Skeletal muscle cell (primary cell): ENCODE data around the gene LIPM.

Source experiments
- DNase-seq: peaks from one replicate; pipeline ENCODE4 v3.0.0-alpha.2; 2010; ENCODE audit warnings: low read depth
- H3K4me3 ChIP-seq: 2 replicates; pipeline ENCODE4 v1.5.1; 2011; ENCODE audit warnings: low read depth, mild to moderate bottlenecking, control low read depth, low read length, moderate library complexity

The LIPM gene, protein sequence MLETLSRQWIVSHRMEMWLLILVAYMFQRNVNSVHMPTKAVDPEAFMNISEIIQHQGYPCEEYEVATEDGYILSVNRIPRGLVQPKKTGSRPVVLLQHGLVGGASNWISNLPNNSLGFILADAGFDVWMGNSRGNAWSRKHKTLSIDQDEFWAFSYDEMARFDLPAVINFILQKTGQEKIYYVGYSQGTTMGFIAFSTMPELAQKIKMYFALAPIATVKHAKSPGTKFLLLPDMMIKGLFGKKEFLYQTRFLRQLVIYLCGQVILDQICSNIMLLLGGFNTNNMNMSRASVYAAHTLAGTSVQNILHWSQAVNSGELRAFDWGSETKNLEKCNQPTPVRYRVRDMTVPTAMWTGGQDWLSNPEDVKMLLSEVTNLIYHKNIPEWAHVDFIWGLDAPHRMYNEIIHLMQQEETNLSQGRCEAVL

DNA sequence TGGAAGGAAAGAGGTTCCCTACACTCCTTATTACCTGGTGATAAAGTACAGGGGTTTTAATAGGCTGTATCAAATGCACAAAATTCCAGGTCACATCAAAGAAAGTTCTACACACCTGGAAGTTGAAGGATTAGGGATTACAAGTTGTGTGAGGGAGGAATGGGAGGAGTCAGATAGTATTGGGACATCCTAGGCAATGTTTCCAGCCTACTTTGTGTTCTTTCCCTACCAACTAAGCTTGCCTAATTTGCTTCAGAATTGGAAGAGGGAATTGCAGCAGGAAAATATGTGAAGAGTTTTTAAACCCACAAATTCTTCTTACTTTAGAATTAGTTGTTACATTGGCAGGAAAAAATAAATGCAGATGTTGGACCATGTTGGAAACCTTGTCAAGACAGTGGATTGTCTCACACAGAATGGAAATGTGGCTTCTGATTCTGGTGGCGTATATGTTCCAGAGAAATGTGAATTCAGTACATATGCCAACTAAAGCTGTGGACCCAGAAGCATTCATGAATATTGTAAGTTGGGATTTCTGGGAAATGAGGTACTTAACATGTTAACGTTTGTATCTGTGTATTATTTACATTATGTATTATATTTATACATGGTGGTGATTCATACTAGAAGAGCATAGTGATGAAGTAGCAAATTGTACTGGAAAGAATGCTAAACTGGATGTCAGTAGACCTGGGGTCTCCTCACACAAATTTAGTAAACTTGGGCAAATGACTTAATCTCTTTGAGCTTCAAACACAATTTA, at the start of gene LIPM:
TSS of gene LIPM (plus strand) at position 208 of the 763 bp plus-strand sequence. CDS start at position 375, 167 bp downstream.
- DNase-seq = no peak
- no peak within 1 kb of the TSS for H3K4me3 ChIP-seq

DNA sequence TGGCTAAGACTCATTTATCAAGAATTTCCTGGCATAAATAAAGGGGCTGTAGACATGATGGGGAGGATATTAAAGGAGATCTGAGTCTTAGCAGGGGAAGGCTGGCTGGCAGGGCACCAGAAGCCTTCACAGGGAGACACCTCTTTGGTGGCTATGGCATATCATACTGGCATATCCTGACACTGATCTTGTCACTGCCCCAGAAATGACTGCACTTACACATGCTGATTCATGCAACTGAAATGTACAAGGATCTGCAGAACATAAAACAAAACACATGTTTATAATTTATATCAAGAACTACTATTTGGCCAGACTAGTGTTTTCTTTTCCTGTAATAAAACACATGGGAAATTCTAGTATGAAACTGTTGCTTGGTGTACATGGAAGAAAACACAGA, 48.2 kb upstream of the LIPM start:
- no peak overlapping the region for H3K4me3 ChIP-seq
- DNase-seq = peak; percentile 37

DNA sequence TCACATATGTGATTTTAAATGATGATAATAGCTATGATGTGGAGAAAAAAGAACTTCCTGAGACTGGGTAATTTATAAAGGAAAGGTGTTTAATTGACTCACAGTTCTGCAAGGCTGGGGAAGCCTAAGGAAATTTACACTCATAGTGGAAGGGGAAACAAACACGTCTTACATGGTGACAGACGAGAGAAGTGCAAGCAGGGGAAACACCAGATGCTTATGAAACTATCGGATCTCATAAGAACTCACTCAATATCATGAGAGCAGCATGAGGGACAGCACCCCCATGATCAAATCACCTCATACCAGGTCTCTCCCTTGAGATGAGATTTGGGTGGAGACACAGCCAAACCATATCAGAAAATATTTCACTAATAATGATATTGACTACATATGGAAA, 46.8 kb upstream of the LIPM start:
- H3K4me3 ChIP-seq = no peak overlapping the region
- no peak for DNase-seq

DNA sequence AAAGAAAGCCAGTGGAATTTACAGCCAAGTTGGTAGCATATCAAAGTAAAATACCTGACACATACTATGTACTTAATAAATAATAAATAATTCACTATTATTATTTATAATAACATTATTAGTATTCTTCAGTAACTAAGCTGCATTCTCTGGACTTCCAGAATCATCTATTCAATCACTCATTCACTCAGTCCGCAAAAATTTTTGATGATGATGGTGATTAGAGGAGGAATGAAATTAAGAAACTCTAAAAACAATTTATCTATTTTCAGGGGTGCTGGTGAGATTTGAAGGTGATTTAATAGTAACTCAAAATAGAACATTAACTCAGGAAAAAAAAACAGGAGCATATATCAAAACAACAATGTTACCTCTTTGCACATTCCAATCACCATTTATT, 45.9 kb upstream of the LIPM start:
- DNase-seq = no peak
- H3K4me3 ChIP-seq = no peak overlapping the region

DNA sequence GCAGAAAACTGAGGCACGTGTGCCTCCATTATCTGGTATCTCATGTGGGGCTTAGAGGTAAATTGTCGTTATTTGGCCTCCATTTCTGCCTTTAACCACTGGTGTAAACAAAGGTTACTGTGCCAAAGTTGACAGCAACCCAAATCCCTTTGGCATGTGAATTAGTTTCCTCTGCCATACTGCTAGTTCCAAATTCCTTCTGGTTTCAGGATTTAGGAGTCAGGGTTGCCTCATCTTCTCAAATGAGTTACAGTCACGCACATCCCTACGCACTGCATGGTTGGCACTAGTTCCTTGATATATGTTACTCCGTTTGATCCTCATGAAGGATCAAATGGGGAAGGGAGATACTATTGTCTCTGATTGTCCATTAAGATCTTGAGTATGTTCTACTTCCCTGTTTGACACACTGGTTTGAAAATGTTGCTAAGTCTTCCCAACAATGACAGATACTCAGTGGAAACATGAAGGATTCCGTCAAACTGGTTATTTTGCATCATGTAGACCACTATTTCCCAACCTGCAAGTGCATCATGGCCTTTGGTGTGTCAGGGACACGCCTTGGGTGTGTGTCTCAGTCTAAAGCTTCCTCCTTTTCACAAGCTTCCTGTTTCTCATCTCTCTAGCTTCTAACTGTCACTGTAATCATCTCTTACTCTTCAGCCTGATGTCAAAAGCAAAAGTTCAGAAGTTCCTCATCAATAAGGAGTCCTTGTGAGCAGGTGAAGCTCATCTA, 43.0 kb upstream of the LIPM start, which contains the start of gene LIPN:
TSS of gene LIPN (plus strand) at position 655 of the 736 bp plus-strand sequence. CDS start 1,386 bp downstream, outside the sequence.
- H3K4me3 ChIP-seq = no peak within 1 kb of the TSS
- DNase-seq = no peak

DNA sequence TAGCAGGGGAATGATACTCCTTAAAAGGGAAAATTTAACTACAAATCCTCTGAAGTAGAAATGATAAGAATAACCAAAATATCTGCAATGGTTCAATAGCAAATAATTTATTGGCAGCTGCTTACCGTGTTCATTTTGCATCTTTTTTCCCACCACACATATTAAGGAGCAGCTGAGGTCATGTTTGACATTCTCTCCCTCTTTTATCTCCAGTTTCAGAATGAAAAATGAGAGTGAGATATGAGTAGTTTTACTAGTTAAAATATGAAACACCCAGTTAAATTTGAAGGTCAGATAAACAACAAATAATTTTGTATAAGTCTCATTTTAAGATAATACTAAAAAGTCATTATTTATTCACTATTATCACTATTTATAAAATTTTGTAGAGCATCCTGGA, 39.6 kb upstream of the LIPM start:
- no peak for DNase-seq
- H3K4me3 ChIP-seq = no peak overlapping the region

DNA sequence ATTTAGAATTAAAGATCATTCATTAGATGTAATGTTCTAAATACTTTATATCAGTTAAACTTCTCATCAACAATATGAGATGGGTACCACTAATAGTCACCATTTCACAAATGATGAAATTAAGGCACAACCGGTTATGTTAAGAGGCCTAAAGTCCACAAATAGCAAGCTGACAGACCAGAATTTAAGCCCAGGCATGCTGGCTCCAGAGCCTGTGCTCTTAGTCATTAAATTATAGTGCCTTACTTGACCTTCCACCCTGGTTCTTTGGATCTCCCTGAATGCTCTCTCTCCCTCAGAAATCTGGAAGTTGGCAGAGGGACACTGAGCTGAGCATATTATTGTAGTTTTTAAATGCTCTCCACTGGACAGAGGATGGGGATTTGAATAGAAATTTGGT, 39.1 kb upstream of the LIPM start:
- no peak overlapping the region for H3K4me3 ChIP-seq
- no peak for DNase-seq

DNA sequence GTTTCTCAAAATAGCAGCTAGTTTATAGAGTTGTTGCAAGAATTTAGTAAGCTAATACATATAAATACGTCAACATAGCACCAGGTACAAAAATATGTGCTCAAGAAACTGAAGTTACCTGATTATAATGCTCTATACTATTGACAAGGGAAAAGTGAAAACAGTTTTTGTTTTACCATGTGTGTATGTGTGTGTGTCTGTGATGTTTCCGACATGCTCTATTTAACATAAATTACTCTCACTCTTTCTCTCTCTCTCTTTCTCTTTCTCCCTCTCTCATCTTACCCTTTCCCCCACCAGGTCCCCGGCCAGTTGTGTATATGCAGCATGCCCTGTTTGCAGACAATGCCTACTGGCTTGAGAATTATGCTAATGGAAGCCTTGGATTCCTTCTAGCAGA, 38.4 kb upstream of the LIPM start:
- DNase-seq = no peak
- no peak overlapping the region for H3K4me3 ChIP-seq

DNA sequence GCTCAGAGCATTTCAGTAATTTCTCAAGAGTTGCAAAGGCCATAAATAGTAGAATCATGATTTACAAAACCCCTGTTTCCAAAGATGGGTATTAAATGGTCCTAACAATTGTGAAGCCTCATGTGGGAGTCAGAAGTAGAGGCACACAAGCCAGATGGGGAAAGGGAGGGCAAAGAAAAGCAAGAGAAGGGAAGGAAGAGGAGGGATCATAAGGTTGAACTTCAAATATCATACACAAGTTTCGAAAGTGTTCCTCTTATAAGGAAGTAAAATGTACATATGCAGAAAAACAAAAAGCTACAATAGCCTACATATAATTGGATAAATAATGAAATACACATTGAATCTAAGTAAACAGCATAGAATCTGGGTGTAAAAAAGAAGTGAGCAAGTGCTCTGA, 36.7 kb upstream of the LIPM start:
- no peak for DNase-seq
- no peak overlapping the region for H3K4me3 ChIP-seq

DNA sequence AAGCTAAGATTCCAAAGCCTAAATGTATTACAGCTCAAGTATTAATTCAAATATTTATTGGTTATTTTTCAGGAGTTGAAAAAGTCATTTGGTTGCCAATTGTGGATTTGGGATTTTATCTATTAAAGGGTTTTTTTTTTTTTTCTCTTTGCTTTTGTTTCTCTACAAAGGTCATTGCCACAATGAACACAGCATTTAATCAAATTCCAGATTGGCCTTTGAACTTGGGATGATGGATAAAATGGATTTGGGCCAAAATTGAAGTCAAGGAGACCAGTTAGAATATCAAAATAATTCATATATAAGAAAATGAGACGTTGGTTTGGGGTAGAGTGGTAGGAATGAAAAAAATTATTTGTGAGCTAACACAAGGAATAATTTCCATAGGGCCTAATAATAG, 33.1 kb upstream of the LIPM start:
- no peak for DNase-seq

DNA sequence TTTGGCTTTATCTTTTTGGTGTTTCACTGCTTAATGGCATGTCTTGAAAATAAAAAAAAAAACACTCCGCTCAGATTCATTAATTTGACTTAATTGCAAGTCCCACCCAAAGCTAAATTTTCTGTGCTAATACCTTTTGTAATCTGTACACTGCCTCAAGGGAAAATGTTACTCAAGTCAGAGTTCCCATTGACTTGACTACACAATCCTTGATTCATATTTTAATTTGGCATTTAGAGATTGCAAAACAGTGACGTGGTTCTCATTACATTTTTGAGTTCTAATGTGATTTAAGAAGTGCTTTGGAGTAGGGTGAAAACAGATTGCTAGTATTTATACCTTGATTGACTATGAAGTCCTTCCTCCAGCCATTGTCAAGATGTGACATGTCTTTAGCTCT, 21.3 kb upstream of the LIPM start:
- no peak overlapping the region for H3K4me3 ChIP-seq
- DNase-seq = no peak

More for the DNA sequence above, 33.1 kb upstream of the LIPM start:
- no peak overlapping the region for H3K4me3 ChIP-seq

DNA sequence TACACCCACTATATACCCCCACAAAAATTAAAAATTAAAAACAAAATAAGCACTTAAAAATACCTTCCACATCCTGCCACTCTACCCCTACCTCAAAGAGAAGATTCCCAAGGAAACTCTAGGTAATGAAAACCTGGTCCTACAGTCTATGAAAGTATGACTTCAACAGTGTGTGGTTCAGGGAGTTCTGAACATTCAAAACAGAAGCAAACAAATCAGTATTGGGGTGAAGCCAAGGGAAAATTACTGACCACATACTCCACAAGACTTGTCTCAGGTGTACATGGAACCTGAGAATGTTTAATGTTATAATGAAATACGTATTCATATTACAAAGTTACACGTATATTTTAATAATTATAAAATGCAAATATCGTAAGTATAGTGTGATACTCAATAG, 20.3 kb upstream of the LIPM start:
- H3K4me3 ChIP-seq = no peak overlapping the region

DNA sequence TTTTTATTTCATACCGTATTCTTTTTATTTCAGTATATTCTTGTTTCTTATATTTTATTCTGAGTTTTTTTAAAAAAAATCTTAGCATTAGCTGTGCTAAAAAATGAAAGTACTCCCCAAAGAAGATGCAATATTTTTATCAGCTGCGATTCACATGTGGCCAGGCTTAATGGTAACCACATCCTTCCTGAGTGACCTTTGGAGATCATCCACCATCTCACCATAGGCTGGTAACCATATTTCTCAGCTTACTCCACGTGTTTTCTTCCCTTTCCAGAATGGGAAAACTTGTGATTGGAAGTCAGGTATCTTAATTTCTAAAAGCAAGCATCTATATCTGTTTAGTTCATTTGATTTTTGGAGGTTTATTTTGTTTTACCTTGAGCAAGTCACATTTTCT, 18.8 kb upstream of the LIPM start:
- no peak for DNase-seq
- no peak overlapping the region for H3K4me3 ChIP-seq

More for the DNA sequence above, 20.3 kb upstream of the LIPM start:
- DNase-seq = no peak

DNA sequence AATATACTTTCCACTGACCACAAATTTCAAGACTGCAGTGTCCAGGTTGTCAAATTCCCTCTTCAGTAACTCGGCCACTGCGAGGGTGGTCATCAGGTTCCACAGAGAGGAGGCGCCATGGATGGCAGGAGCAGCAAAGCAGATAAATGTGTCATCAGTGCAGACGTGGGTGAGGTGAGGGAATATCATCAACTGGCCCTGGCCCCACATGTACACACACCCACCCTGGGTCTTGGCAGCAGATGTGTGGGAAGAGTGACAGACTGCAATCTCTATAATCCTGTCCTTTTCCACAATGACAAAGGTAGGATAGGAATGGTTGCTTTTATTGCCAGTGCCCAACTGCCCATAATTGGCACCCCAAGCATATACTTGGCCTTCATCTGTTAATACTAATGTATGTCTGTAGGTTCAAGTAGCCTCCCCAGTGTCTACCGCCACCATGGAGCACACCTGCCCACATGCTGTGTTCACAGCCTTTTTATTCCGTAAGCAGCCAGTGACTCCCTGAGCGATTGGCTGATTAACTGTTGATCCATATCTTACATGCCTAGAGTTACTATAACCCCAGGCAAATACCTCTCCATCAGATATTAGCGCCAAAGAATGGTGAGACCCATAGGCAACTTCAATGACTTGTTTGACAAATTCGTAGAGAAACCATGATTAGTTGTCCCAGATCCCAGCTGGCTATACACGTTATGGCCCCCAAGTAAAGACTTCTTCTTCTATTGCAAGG, 16.3 kb upstream of the LIPM start:
- H3K4me3 ChIP-seq = no peak overlapping the region
- no peak for DNase-seq

DNA sequence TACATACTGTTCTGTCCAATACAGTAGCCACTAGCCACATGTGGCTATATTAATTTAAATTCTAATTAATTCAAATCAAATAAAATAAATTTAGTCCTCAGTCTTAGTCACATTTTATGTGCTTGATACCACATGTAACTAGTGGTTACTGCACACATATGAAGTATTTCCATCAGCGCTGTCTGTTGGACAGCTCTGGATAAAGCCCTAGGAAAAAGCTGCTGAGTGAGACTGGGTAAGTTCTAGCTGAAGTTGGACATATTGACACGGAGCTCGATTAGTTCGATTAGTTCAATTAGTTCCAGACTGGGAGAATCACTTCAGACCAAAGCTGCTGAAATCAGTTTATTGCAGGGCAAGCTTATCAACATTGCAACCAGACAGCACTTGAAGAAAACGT, 15.1 kb upstream of the LIPM start:
- H3K4me3 ChIP-seq = no peak overlapping the region
- DNase-seq = no peak

DNA sequence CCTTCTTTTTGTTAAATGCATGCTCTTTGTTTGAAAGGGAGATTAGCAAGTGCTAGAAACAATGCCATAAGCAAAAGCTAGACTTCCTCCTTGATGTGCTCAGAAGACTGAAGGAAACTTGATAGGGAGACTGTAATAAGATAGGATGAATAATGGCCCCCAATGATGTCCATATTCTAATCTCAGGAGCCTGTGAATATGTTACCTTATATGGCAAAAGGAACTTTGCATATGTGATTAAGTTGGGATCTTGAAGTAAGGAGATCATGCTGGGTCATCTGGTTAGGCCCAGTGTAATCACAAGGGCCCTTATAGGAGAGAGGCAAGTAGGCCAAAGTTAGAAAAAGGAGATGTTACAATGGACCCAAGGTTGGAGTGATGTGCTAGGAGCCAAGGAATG, 13.6 kb upstream of the LIPM start:
- DNase-seq = no peak
- no peak overlapping the region for H3K4me3 ChIP-seq

DNA sequence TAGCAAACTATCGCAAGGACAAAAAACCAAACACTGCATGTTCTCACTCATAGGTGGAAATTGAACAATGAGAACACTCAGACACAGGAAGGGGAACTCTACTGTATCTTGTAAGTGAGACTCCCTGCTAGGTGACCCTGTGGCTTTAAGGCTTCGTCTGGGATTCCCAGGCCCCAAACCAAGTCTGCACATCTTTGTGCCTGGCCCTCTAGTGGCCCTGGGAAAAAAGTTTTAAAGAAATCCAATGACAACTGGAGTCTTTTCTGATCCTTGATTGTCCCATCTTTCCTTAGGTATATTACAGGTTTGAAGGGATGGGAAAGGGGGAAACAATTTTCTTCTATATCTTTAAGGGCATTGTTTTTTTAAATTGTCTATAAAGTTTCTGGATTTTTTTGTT, 10.6 kb upstream of the LIPM start:
- no peak overlapping the region for H3K4me3 ChIP-seq
- no peak for DNase-seq

DNA sequence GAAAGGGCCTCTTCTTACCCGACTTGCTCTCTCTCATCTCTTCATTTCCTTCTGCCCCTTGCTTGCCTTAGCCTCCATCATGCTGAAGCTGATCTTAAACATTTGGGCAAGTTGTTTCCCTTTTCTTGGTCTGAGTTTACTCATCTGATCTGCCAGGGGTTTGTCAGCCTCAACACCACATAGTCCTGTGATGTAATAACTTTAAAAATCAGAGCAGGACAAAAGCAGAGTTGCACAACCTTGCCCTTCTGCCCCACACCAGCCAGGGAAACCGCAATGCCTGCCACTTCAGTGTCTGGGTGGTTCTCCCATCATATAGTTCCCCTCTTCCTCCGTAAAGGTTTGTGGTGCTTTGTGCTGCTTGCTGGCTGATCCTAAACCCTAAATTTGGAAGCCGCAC, 9.9 kb upstream of the LIPM start:
- DNase-seq = peak; percentile 45
- H3K4me3 ChIP-seq = no peak overlapping the region

DNA sequence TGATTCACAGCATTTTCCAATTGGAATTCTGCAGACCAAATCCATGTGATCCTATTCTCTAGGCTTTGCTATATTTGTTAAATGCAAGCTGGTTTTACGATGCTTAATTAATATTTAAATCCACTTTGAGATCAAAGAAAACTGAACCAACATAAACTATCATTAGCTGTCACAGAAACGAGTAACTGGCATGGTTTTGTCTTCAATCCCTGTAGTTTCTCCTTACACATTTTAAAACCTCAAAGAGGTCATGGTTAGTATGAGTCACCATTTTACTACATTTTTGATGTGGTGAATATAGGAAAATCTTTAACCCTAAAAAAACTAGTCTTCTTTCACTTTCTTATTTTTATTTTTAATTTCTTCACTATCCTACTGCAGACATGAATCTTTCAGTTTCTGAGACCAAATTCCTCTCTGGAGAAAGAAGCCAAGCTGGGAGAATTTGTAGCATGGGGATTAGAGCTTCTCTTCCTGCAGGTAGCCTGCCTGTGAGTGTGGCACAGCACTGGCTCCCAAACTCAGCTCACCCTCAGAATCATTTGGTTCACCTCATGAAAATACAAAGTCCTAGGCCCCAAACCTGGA, 8.7 kb upstream of the LIPM start:
- H3K4me3 ChIP-seq = no peak overlapping the region
- no peak for DNase-seq
